Mammary epithelial cell (primary cell): ENCODE data around the gene PWP1.

Experiments
- EZH2 ChIP-seq: IDR thresholded peaks from 2 replicates; pipeline ENCODE4 v1.6.1; 2012; ENCODE audit warnings: low read length, inconsistent platforms, borderline replicate concordance
- TF ChIP-seq, protein P1 (sequence below), 2 donors: IDR thresholded peaks in 1 of 2; conservative IDR thresholded peaks in 1 of 2; 2 replicates each; pipeline ENCODE4 v1.5.1; 2011 to 2012; ENCODE audit warnings: inconsistent platforms in 2 of 2, low read length in 2 of 2, mild to moderate bottlenecking in 2 of 2, control low read depth in 1 of 2, low read depth in 1 of 2; ENCODE audit not compliant: insufficient read depth in 1 of 2; ENCODE audit errors: extremely low read depth in 1 of 2

DNA sequence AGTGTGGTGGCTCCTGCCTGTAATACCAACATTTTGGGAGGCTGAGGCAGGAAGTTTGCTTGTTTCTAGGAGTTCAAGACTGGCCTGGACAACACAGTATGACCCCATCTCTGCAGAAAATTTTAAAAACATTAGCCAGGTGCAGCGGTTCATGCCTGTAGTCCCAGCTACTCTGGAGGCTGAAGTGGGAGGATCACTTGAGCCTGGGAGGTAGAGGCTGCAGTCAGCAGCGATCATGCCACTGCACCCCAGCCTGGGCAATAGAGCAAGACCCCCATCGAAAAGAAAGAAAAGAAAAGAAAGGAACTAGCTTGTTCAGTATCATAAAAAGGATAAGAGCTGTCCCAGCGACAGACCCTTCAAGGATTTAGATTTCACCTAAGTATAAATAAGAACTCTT is 18.1 kb upstream of the PWP1 start:
- TF ChIP-seq, protein P1, sequence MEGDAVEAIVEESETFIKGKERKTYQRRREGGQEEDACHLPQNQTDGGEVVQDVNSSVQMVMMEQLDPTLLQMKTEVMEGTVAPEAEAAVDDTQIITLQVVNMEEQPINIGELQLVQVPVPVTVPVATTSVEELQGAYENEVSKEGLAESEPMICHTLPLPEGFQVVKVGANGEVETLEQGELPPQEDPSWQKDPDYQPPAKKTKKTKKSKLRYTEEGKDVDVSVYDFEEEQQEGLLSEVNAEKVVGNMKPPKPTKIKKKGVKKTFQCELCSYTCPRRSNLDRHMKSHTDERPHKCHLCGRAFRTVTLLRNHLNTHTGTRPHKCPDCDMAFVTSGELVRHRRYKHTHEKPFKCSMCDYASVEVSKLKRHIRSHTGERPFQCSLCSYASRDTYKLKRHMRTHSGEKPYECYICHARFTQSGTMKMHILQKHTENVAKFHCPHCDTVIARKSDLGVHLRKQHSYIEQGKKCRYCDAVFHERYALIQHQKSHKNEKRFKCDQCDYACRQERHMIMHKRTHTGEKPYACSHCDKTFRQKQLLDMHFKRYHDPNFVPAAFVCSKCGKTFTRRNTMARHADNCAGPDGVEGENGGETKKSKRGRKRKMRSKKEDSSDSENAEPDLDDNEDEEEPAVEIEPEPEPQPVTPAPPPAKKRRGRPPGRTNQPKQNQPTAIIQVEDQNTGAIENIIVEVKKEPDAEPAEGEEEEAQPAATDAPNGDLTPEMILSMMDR (conservative IDR thresholded peaks at IDR 0.05 in 1 of 2, IDR thresholded peaks at IDR 0.05 in 1 of 2; ENCODE audit: extremely low read depth in 1 of 2, insufficient read depth in 1 of 2, low read depth in 1 of 2, low read length in 2 of 2) = no peak
- TF ChIP-seq EZH2 = no peak
